OCI-LY3 (cell line): ENCODE results near the gene KCMF1.

Experiments
- EZH2phosphoT487 ChIP-seq: fragments of 200-600 bp; shearing (Covaris generic); IDR thresholded peaks from 2 replicates; pipeline ENCODE4 v1.6.1; 2018; ENCODE audit warnings: antibody characterized with exemption, mixed run types, low read depth
- TF ChIP-seq, protein P1 (sequence below): fragments of 200-600, 300-600 bp; sonication (generic); IDR thresholded peaks from 2 replicates; pipeline ENCODE4 v1.5.1; 2014; ENCODE audit warnings: antibody characterized with exemption, low read length, low read depth

DNA sequence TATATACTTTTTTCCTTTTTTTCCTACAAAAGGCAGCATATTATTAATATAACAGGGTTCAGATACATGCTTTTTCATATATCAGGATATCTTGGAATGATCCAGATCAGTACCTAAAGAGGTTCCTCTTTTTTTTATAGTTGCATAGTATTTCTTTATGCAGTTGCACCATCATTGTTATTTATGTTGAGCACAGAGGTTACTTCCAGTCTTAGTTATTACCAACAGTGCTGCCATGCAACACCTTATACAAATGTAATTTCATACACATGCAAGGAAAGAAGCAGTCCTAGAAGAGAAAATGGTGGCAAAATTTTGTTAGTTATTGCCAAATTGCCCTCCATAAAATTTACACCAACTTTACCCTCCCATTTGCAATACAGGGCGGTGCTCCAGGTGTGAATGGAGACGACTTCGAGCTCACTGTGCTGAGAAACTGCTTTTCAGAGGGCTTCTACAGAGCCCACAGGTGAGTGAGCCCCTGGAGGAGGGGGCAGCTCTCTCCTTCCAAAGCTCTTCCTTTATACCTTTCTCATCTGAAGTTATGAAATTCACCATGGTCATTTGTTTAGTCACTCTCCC is 30.0 kb upstream of the KCMF1 start:
- TF ChIP-seq, protein P1, sequence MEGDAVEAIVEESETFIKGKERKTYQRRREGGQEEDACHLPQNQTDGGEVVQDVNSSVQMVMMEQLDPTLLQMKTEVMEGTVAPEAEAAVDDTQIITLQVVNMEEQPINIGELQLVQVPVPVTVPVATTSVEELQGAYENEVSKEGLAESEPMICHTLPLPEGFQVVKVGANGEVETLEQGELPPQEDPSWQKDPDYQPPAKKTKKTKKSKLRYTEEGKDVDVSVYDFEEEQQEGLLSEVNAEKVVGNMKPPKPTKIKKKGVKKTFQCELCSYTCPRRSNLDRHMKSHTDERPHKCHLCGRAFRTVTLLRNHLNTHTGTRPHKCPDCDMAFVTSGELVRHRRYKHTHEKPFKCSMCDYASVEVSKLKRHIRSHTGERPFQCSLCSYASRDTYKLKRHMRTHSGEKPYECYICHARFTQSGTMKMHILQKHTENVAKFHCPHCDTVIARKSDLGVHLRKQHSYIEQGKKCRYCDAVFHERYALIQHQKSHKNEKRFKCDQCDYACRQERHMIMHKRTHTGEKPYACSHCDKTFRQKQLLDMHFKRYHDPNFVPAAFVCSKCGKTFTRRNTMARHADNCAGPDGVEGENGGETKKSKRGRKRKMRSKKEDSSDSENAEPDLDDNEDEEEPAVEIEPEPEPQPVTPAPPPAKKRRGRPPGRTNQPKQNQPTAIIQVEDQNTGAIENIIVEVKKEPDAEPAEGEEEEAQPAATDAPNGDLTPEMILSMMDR: no peak
- no peak for TF ChIP-seq EZH2phosphoT487
